ENCODE measurements around the gene HACD1. TPM values are rescaled to one million over a fixed set of nuclear protein-coding genes. Genes with fewer than 3 reads are reported as not detected.
A peak's percentile ranks its signal among the peaks of the same experiment; 100 is the strongest.
"Not testable (repeated sequence)": the region's sequence is repeated elsewhere in the genome, so short reads cannot be mapped to it uniquely, and the experiment has no call there.

HACD1 gene
- total and polyA plus RNA-seq, 5 experiments from 2014 or later, result 0.17 to 1.4 (median 0.53) TPM

DNA sequence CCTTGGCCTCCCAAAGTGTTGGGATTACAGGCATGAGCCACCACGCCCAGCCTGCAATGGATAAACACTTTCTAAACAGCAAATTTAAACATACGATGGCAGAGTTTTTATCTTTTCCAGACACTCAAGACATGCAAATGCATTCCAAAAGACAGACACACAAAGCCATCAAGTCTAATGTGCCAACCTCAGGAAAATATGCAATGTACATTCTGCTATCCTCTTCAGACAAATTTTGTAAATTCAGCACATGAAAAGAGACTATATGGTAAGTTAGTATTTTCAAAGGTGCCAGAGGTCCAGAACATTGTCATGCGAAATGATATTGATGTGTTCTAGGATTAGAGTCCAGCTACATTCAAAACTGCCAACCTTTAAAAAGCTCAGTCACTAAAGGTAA lies 19.8 kb downstream of the HACD1 start:
- ATAC-seq, result no peak
- H3K36me3 Mint-ChIP-seq, result no peaks in the 10 kb centered on the region
- no peak for DNase-seq
- H3K4me3 Mint-ChIP-seq, result no peak overlapping the region
- peaks cover 0 to 9% (median 1%) of the 10 kb centered on the region in 5 donors for H3K27me3 Mint-ChIP-seq
- H3K9me3 Mint-ChIP-seq, result no peaks in the 10 kb centered on the region
- POLR2A ChIA-PET, result no interaction called here
- no peaks in the 10 kb centered on the region for H3K4me1 Mint-ChIP-seq
- no peak overlapping the region for H3K27ac Mint-ChIP-seq

DNA sequence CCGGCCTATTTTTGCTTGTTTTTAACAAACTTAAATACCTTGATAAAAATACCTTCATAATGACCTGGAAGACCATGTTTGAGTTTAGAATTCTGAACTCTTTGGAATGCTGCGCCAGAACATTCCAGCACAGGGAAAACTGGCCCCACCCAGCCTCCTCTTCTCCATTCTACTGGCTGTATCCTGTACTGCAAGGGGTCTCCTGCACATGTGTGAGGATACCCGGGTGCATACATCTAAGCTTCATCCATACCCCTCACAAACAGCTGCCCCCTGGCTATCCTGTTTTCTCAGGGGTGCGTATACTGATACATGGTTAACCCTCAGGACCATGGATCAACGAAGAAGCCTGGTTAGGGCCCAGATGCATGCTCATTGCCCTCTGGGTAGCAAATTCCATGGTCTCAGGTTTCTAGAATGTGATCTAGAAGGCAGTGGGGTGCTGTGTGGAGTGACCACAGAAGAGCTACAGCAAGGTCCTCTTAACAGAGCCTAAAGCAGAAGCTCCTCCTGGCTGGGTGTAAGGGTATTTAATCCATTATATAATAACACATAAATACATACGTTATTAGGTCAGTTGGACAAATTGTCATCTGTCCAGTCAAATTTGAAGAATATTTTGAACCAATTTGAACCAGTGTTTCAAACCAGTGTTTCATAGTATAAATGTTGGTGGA lies 26.1 kb downstream of the HACD1 start:
- H3K27me3 Mint-ChIP-seq, result peaks cover 0 to 2% (median 0%) of the 10 kb centered on the region in 5 donors
- H3K27ac Mint-ChIP-seq, result peak overlapping the region in 1 of 10 donors; percentile 47
- DNase-seq (no peak), ATAC-seq (no peak)
- peaks cover 0 to 14% (median 8%) of the 10 kb centered on the region in 4 donors for H3K4me1 Mint-ChIP-seq
- H3K36me3 Mint-ChIP-seq, result no peaks in the 10 kb centered on the region
- POLR2A ChIA-PET, result no interaction called here
- H3K4me3 Mint-ChIP-seq, result no peak overlapping the region
- no peaks in the 10 kb centered on the region for H3K9me3 Mint-ChIP-seq

DNA sequence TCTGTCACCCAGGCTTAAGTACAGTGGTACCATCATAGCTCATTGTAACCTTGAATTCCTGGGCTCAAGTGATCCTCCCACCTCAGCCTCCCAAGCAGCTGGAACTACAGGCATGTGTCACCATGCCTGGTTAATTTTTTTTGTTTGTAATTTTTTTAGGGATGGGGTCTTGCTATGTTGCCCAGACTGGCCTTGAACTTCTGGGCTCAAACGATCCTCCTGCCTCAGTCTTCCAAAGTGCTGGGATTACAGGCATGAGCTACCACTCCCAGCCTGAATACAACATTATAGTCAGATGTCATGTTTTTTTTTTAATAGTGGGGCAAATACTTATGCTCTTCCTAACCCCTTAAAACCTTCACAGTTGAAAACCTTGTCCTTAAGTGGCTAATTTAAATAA lies 27.9 kb downstream of the HACD1 start:
- POLR2A ChIA-PET, H3K36me3 Mint-ChIP-seq, ATAC-seq, H3K27me3 Mint-ChIP-seq, H3K9me3 Mint-ChIP-seq, DNase-seq, H3K27ac Mint-ChIP-seq, H3K4me3 Mint-ChIP-seq: not testable (repeated sequence)
- H3K4me1 Mint-ChIP-seq, result peaks cover 0 to 21% (median 11%) of the 10 kb centered on the region in 4 donors

DNA sequence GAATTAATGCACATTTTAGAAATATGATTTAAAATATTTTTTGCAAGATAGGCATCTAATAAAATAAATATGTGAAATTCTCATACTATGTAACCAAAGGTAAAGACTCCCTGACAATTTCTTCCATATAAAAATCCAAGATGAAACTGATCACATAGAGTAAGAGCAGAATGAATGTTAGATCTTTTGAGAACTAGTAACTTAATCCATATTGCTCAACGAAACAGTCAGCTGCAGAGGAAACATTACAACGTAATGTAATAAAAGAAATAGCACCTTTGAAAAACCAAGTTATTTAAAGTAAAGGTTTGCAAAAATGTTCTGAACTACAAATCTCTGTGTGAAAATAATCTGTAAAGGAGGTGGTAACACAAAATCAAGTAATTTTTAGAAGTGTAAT lies 28.8 kb downstream of the HACD1 start:
- ATAC-seq, result no peak
- Mint-ChIP-seq H3K27me3 (peaks cover 0 to 3% (median 0%) of the 10 kb centered on the region in 5 donors), H3K36me3 (no peaks in the 10 kb centered on the region), H3K4me1 (peaks cover 0 to 21% (median 11%) of the 10 kb centered on the region in 4 donors), H3K27ac (no peak overlapping the region), H3K9me3 (no peaks in the 10 kb centered on the region), H3K4me3 (no peak overlapping the region)
- DNase-seq, result no peak
- POLR2A ChIA-PET, result no interaction called here

DNA sequence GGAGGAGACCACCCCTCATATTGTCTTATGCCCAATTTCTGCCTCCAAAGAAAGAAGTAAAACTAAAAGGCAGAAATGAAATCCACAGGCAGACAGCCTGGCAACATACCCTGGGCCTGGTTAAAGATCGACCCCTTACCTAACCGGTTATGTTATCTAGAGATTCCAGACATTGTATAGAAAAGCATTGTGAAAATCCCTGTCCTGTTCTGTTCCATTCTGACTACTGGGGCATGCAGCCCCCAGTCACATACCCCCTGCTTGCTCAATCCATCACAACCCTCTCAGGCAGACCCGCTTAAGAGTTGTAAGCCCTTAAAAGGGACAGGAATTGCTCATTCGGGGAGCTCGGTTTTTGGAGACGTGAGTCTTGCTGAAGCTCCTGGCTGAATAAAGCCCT lies 29.9 kb downstream of the HACD1 start:
- Mint-ChIP-seq H3K27ac (peak overlapping the region in 3 of 10 donors; percentile 72 to 84 (median 81)), H3K4me1 (peaks cover 0 to 21% (median 11%) of the 10 kb centered on the region in 4 donors), H3K4me3 (peak overlapping the region in 5 of 10 donors; percentile 32 to 75 (median 71))
- not testable (repeated sequence) for DNase-seq, H3K27me3 Mint-ChIP-seq, ATAC-seq, H3K36me3 Mint-ChIP-seq, H3K9me3 Mint-ChIP-seq
- POLR2A ChIA-PET, result interaction anchor here (1.3 kb wide), 1 partner anchor 159 kb away, joined by 4 read pairs; no protein-coding TSS in a partner anchor

DNA sequence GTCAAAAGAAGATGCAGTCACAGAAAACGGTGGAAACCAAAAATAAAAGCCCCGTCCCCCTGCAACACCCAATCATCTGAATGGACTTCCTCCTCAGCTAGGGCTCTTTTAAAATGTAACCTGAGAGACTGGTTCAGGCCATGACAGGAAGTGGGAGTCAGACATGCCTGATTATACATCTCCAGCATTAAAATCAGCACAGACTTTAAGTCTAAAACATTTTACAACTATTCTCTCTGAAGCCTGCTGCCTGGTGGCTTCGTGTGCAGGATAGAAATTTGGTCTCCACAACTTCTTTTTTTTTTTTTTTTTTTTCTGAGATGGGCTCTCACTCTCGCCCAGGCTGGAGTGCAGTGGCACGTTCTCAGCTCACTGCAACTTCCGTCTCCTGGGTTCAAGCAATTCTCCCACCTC lies 30.3 kb downstream of the HACD1 start:
- peaks cover 0 to 21% (median 11%) of the 10 kb centered on the region in 4 donors for H3K4me1 Mint-ChIP-seq
- H3K36me3 Mint-ChIP-seq, result no peaks in the 10 kb centered on the region
- ATAC-seq (peak; percentile 32 to 68), DNase-seq (no peak)
- POLR2A ChIA-PET, result interaction anchor here (0.7 to 1.3 kb wide), 2 partner anchors 152 to 158 kb away, joined by 4 read pairs; no protein-coding TSS in a partner anchor
- peak overlapping the region in 4 of 10 donors; percentile 16 to 84 (median 68) for H3K27ac Mint-ChIP-seq
- H3K4me3 Mint-ChIP-seq, result peak overlapping the region in 5 of 10 donors; percentile 13 to 75 (median 71)
- H3K27me3 Mint-ChIP-seq, result peaks cover 0 to 3% (median 0%) of the 10 kb centered on the region in 5 donors
- no peaks in the 10 kb centered on the region for H3K9me3 Mint-ChIP-seq

DNA sequence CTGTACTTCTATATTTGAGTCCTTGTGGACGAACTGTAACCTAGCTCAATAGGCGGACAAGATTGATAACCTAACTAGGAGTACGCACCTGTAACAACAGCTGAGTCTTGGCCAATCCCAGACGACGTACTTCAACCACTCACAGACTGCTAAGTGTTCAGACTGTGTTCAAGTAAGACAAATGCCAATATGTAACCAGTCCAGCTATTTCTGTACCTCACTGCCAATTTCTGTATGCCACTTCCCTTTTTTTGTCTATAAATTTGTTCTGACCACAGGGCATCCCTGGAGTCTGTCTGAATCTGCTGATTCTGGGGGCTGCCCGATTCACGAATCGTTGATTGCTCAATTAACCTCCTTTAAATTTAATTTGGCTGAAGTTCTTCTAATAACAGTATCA lies 32.2 kb downstream of the HACD1 start:
- H3K4me1 Mint-ChIP-seq, result peaks cover 0 to 21% (median 11%) of the 10 kb centered on the region in 4 donors
- no peaks in the 10 kb centered on the region for H3K36me3 Mint-ChIP-seq
- no peak overlapping the region for H3K4me3 Mint-ChIP-seq
- DNase-seq, result no peak
- H3K27ac Mint-ChIP-seq, result no peak overlapping the region
- POLR2A ChIA-PET, result no interaction called here
- peaks cover 0 to 3% (median 0%) of the 10 kb centered on the region in 5 donors for H3K27me3 Mint-ChIP-seq
- no peak for ATAC-seq
- H3K9me3 Mint-ChIP-seq, result no peaks in the 10 kb centered on the region

DNA sequence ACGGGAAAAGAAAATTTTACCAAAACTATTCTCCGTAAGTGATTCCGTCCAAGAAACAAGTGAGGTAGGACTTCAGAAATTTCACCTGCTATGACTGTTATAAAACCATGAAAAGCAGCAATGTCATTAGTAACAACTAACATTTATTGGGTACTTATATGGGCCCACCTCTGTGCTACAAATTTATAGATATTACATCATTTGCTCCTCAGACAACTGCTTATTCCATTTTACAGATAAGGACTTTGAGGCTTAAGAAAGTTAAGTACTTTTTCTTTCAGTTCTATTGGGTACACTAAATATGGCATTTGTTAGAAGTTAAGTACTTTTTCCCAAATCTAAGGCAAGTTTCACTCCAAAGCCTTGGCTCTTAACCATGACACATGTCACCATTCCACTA lies 36.3 kb downstream of the HACD1 start:
- no peak for DNase-seq
- POLR2A ChIA-PET, result interaction anchor here (0.9 kb wide), 1 partner anchor 11 kb away, joined by 3 read pairs; no protein-coding TSS in a partner anchor
- Mint-ChIP-seq H3K27ac (no peak overlapping the region), H3K36me3 (no peaks in the 10 kb centered on the region), H3K4me3 (no peak overlapping the region), H3K4me1 (peaks cover 0 to 8% (median under 1%) of the 10 kb centered on the region in 4 donors), H3K27me3 (peaks cover 0 to 3% (median 0%) of the 10 kb centered on the region in 5 donors), H3K9me3 (no peaks in the 10 kb centered on the region)
- ATAC-seq, result no peak

DNA sequence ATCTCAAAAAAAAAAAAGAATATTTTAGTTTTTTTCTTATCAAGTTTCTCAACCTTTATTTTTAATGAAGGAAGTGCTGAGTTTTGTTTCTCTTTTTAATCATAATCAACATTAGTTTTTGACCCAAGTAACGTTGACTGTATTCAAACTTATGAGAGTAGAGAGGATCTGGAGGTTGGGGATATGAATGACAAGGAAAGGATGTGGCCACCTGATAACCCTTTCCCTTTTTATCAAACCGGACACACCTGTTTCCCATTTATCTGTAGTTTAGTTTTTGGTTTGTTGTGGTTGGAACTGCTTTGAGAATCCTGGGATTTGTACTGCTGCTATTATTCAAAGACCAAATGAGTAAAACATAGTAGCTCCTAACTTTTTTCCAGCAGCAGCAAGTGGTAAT lies 38.6 kb downstream of the HACD1 start:
- Mint-ChIP-seq H3K4me3 (no peak overlapping the region), H3K27ac (no peak overlapping the region), H3K9me3 (no peaks in the 10 kb centered on the region), H3K36me3 (no peaks in the 10 kb centered on the region), H3K27me3 (peaks cover 0 to 3% (median 0%) of the 10 kb centered on the region in 5 donors), H3K4me1 (no peaks in the 10 kb centered on the region)
- no peak for DNase-seq
- POLR2A ChIA-PET, result no interaction called here
- ATAC-seq, result no peak

DNA sequence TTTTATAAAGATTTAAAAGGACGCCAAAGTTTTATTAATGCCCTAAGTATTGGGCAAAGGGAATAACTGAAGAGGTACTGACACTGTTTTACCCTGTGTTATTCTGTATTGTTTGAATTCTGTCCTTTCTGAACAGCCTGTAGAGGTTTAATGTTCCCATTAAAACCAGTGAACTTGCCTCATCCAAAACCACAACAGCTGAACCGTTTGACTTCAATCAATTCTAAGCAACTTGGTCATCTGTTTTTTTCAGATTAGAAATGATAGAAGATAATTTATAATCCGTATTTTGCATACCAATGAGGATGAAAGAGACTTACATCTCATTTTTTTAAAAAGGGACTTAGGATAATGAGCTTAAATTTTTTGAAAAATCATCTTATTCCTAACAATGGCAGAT lies 40.4 kb downstream of the HACD1 start:
- Mint-ChIP-seq H3K27ac (no peak overlapping the region), H3K36me3 (no peaks in the 10 kb centered on the region), H3K27me3 (peaks cover 0 to 6% (median 0%) of the 10 kb centered on the region in 5 donors), H3K4me1 (no peaks in the 10 kb centered on the region), H3K9me3 (no peaks in the 10 kb centered on the region), H3K4me3 (no peak overlapping the region)
- no peak for ATAC-seq
- DNase-seq, result no peak
- POLR2A ChIA-PET, result interaction anchor here (0.7 kb wide), 1 partner anchor 9 kb away, joined by 3 read pairs; no protein-coding TSS in a partner anchor

DNA sequence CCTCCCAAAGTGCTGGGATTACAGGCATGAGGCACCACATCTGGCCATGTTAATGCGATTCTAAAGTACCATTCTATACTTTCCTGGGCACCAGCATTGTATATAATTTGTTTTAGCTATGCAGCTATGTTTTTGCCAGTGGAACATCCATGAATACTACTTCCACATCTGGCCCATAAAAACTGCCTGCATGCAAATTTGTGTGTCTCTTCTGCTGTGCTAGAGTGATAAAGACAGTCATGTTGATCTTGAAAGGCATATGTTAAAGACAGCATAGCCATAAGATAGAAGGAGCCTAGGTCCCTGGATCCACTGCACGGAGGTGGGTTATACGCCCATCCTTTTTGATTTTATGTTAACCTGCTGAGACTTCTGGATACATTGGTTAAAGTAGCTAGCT lies 52.3 kb downstream of the HACD1 start:
- no peak overlapping the region for H3K27ac Mint-ChIP-seq
- no peak overlapping the region for H3K4me3 Mint-ChIP-seq
- DNase-seq (no peak), ATAC-seq (no peak)
- H3K9me3 Mint-ChIP-seq, result no peaks in the 10 kb centered on the region
- POLR2A ChIA-PET, result interaction anchor here (0.5 kb wide), 1 partner anchor 17 kb away, joined by 3 read pairs; no protein-coding TSS in a partner anchor
- no peaks in the 10 kb centered on the region for H3K4me1 Mint-ChIP-seq
- H3K36me3 Mint-ChIP-seq, result no peaks in the 10 kb centered on the region
- H3K27me3 Mint-ChIP-seq, result peaks cover 0 to 6% (median 0%) of the 10 kb centered on the region in 5 donors

DNA sequence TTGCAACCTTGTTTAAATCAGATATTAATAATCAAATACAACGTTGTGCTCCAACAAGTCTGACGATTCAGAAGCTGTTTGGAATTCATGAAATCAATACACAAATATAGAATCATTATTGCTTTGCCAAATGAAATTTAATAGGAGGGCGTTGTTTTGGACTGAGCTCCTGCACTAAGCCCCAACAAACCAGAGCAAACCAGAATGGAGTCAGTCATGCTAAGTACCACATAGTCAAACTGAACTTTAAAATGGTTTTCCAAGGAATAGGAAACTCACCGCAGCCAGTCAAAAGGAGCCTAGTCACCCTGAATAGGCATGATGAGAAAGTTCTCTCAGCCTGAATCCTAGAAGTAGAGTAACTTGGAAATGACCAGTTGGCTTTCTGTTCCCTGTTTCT lies 53.7 kb downstream of the HACD1 start:
- no peaks in the 10 kb centered on the region for H3K9me3 Mint-ChIP-seq
- H3K27ac Mint-ChIP-seq, result no peak overlapping the region
- POLR2A ChIA-PET, result no interaction called here
- H3K4me3 Mint-ChIP-seq, result no peak overlapping the region
- H3K4me1 Mint-ChIP-seq, result no peaks in the 10 kb centered on the region
- no peaks in the 10 kb centered on the region for H3K36me3 Mint-ChIP-seq
- peaks cover 0 to 6% (median 0%) of the 10 kb centered on the region in 5 donors for H3K27me3 Mint-ChIP-seq
- ATAC-seq, result no peak
- no peak for DNase-seq

DNA sequence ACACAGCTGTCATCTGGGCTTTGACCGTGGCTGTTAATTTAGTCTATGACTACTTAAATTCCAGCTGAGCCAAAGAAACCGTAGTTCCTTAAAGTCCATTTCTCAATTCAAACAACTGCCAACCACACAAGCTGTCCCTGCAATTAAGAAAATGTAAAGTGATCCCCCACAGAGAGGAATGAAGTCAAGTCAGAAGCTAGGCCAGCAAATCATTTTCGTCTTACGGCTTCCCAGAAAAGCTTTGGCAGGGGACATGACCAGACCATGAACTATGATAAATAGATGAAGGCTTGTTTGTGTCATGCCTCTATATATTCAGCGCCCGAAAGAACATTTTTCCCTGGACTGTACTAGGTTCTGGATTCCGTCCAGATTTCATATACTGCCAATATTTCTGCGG lies 54.6 kb downstream of the HACD1 start:
- no peak for ATAC-seq
- no peak overlapping the region for H3K27ac Mint-ChIP-seq
- POLR2A ChIA-PET, result no interaction called here

More for the DNA sequence above, 54.6 kb downstream of the HACD1 start:
- no peaks in the 10 kb centered on the region for H3K4me1 Mint-ChIP-seq
- H3K27me3 Mint-ChIP-seq, result peaks cover 0 to 6% (median under 1%) of the 10 kb centered on the region in 5 donors
- H3K4me3 Mint-ChIP-seq, result no peak overlapping the region
- DNase-seq, result no peak
- H3K9me3 Mint-ChIP-seq, result no peaks in the 10 kb centered on the region
- no peaks in the 10 kb centered on the region for H3K36me3 Mint-ChIP-seq

All from naive thymus-derived CD8-positive, alpha-beta T cell (primary cell).